SKM-1 treated with dmso at 0.1 percent for 144 hours (cell line): ENCODE measurements around the gene THSD4.
"Not testable (repeated sequence)": the region's sequence is repeated elsewhere in the genome, so short reads cannot be mapped to it uniquely, and the experiment has no call there.

Source experiments
- DNase-seq: peaks from one replicate; lab custom pipeline; 2025; ENCODE audit not compliant: unreplicated experiment; lab: John Stamatoyannopoulos, UW

The THSD4 gene

GRCh38 chr15:71120428-71120944 lies 5.2 kb downstream of the THSD4 start:
- no peak for DNase-seq

GRCh38 chr15:71121442-71121841 lies 6.2 kb downstream of the THSD4 start:
- no peak for DNase-seq

GRCh38 chr15:71124937-71125790 lies 9.9 kb downstream of the THSD4 start:
- no peak for DNase-seq

DNA sequence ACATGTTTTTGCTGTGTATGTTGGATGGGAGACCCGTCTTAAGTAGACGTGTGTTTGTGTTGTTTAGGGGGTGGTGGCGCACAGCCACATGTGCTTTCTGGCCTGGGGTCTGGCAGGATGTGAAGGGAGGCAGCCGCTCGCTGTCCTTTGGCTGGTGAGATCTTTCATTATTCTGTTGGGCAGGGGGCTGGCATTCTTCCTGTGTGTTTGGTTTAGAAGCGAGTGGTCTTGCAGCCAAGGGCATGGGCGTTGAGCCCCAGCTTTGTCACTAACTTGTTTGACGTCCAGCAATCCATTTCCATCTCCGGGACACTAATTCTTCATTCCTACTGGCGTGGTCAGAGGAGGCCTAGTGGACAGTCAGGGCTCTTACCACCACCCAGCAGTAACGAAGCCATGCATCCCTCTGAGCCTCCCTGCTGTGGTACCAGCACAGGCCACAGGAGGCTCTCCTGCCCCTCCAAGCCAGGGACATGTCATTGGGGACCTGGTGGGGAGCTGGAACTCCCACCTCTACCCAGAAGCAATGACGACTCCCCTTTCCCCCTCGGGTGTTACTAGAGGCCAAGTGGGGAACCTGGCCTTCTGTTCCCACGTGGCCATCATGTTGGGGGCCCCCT lies 10.7 kb downstream of the THSD4 start:
- no peak for DNase-seq

DNA sequence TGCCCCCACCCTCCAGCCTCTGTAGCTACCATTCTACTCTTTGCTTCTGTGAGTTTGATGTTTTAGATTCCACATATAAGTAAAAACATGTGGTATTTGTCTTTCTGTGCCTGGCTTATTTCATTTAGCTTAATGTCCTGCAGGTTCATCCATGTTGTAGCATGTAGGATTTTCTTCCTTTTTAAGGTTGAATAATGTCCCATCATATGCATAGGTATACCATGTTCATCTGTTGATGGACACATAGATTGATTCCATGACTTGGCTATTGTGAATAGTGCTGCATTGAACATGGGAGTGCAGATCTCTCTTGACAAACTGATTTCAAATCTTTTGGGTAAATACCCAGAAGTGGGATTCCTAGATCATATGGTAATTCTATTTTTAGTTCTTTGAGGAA lies 11.8 kb downstream of the THSD4 start:
- no peak for DNase-seq

DNA sequence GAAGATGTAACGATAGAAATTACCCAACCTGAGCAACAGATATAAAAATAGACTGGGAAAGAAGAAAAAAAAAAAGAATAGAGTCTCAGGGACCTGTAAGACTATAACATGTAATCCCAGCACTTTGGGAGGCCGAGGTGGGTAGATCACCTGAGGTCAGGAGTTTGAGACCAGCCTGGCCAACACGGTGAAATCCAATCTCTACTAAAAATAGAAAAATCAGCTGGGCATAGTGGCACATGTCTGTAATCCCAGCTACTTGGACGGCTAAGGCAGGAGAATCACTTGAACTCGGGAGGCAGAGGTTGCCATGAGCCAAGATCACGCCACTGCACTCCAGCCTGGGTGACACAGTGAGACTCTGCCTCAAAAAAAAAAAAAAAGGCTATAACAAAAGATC lies 12.9 kb downstream of the THSD4 start:
- DNase-seq = not testable (repeated sequence)

- DNase-seq = no peak
Observed at GRCh38 chr15:71128939-71129562, 13.8 kb downstream of the THSD4 start.

DNA sequence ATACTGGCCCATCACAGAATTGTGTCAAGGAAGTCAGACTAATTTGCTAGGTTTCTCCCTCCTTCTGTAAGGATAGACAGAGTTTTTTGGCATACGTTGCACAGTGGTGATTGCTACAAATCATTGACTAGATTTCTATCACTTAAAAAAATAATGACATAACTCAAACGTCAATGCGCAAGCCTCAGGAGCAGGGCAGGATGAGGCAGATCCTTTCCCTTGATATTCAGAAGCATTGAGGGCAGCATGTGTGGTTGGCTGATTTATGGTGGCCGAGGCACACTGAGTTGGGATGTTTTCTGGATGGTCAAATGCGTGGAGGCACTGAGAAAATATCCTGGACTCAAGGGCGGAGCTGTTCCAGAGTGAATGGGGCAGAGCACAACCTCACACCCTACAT lies 14.4 kb downstream of the THSD4 start:
- DNase-seq = no peak

GRCh38 chr15:71131601-71132362 lies 16.5 kb downstream of the THSD4 start:
- no peak for DNase-seq

- no peak for DNase-seq
Observed at GRCh38 chr15:71133747-71134472, 18.6 kb downstream of the THSD4 start.

DNA sequence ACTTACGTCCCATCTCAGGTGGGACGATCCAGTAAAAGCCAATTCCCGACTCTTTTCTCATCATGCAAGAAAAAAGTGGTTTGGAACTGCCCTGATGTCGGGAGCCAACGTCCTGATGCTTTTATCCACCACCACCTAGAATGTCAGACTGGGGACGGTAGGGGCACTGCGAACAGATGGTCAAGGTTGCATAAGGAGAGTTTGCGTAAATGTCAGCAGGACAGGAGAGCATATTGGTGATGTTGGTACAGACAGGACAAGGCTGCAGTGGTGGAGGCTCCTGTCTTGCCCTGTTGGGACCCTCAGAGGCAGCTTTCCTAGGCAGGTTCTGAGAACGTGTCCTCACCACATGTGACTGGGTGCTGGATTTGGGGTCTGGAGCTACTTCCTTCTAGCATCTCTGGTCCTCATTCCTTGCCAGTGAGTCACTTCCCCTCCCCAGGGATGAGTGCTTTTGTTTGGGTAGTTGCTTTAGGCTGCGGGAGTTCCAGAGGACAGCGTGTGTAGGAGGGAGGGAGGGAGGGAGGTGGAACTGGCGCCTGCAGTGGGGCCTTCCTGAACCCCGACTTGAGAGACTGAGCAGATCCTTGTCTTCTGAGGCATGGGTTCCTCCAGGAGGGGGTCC lies 21.0 kb downstream of the THSD4 start:
- DNase-seq = no peak

GRCh38 chr15:71136793-71137518 lies 21.7 kb downstream of the THSD4 start:
- no peak for DNase-seq

- no peak for DNase-seq
Observed at GRCh38 chr15:71138473-71138872, 23.2 kb downstream of the THSD4 start.

- no peak for DNase-seq
Observed at GRCh38 chr15:71139241-71139640, 24.0 kb downstream of the THSD4 start.

DNA sequence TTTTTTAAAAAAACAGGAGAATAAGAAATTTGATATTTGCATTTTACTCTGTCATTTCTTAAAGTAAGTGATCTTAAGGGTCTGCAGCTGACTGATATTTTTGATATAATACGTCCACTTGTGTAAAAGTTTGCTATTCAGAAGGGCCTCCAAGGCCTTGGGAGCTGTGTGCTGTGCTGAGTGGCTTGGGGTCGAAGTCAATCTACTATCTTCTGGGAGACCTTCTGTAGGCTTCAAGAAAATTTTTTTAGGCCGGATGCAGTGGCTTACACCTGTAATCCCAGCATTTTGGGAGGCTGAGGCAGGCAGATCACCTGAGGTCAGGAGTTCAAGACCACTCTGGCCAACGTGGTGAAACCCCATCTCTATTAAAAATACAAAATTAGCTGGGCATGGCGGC lies 26.3 kb downstream of the THSD4 start:
- no peak for DNase-seq

DNA sequence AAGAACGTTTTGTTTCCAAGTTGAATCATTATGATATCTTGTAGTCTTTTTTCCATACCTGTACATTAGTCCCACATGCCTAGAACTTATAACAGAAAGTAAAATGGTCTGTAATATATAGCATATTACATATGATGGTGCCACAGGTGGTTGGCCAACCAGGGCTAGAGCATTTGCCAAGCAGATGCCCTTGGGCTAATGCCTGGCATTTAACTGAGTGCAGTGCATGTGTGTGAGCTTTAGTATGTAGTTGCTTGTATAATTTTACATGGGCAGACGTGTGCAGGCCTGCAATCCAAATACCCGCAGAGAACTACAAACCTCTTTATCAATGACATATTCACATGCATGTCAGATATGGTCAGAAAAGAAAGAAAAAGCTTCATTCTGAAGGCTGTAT lies 27.5 kb downstream of the THSD4 start:
- DNase-seq = no peak

DNA sequence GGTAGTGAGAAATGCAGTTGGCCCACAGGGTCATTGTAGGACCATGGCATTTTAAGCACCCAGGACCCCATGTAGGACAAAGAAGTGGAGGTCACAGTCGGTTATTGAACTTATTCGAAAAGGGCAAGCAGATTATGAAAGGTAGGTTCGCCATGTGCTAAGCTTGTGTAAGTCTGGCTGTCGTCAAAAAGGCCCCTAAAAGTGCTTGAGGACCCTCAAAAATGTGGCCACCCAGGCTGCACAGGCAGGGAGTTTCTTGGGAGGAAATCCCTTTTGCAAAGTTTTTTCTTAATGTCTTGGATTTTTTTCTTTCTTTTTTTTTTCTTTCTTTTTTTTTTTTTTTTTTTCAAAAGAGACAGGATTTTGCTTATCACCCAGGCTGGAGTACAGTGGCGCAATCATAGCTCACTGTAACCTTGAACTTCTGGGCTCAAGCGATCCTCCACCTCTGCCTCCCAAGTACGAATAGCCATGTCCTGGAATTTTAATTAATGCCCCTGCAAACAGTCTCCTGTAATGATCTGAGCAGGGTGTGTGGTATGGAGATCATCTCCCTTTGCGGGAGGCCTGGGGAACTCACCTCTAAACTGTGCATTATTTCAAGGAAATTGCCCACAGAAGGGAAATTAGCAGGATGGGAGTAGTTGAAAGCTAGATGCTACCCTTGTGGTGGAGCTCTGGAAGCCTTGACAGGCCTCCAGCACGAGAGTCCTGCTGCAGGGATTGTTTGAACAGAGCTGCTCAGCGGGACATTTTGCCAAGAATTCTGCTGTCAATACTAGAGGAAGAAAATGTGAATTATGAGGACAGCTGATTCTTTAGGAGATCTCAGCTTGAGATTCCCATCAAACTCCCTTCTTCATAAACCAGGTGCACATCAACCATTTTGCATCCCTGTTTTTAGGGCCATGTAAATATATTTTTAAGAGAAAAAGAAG lies 28.4 kb downstream of the THSD4 start:
- DNase-seq = no peak

GRCh38 chr15:71145648-71146047 lies 30.4 kb downstream of the THSD4 start:
- no peak for DNase-seq
